Islet of Langerhans (tissue), 1 donor: ENCODE measurements around the gene CEP290.

ENCODE experiments used
- FAIRE-seq: peaks from one replicate; lab custom pipeline; 2011; peaks lifted over from hg19 to GRCh38; lab: Jason Lieb, UNC

Gene CEP290, protein sequence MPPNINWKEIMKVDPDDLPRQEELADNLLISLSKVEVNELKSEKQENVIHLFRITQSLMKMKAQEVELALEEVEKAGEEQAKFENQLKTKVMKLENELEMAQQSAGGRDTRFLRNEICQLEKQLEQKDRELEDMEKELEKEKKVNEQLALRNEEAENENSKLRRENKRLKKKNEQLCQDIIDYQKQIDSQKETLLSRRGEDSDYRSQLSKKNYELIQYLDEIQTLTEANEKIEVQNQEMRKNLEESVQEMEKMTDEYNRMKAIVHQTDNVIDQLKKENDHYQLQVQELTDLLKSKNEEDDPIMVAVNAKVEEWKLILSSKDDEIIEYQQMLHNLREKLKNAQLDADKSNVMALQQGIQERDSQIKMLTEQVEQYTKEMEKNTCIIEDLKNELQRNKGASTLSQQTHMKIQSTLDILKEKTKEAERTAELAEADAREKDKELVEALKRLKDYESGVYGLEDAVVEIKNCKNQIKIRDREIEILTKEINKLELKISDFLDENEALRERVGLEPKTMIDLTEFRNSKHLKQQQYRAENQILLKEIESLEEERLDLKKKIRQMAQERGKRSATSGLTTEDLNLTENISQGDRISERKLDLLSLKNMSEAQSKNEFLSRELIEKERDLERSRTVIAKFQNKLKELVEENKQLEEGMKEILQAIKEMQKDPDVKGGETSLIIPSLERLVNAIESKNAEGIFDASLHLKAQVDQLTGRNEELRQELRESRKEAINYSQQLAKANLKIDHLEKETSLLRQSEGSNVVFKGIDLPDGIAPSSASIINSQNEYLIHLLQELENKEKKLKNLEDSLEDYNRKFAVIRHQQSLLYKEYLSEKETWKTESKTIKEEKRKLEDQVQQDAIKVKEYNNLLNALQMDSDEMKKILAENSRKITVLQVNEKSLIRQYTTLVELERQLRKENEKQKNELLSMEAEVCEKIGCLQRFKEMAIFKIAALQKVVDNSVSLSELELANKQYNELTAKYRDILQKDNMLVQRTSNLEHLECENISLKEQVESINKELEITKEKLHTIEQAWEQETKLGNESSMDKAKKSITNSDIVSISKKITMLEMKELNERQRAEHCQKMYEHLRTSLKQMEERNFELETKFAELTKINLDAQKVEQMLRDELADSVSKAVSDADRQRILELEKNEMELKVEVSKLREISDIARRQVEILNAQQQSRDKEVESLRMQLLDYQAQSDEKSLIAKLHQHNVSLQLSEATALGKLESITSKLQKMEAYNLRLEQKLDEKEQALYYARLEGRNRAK (N-terminal part only)

DNA sequence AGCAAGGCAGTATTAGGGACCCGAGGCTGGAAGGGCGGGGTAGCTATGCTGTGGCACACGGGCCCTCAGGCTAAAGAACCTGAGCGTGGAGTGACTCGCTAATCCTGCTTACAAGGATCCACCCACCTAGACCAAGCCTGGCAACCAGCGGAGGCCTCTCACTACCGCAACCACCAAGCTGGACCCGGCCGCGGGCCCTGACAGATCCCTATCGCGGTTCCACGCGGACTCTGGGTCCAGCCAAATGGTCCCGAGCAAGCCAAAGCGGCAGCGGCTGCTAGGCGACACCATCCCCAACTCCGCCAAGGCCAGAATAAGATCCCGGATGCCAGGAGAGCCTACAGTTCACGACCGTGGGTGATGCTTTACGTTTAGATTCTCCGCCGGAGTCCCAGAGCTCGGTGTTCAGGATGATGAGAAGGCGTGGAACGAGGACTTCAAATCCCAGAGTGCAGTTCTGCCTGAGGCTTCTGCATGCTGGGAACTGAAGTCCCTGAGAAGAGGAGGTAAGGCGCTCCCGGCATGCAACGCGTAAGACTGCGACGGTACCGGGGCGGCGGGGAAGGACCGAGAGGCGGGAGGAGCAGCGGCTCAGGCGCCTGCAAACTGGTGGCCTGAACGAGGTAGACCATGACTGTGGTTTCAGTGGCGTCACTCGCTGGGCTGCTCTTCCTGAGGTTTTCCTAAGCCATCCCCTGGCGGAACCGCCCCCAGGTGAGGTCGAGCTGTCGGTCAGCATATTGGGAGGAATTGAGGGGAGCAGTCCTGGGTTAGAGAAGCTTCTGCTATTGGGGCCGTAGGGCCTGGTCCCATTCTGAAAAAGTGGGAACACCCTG, at the start of gene CEP290, which contains the start of gene TMTC3:
TSS of gene CEP290 (minus strand) at position 315 of the 836 bp plus-strand sequence. CDS start 781 bp downstream, outside the sequence.
TSS of gene TMTC3 (plus strand) at position 534 of the 836 bp plus-strand sequence. CDS start 6,009 bp downstream, outside the sequence.
- FAIRE-seq: peak; percentile 97

DNA sequence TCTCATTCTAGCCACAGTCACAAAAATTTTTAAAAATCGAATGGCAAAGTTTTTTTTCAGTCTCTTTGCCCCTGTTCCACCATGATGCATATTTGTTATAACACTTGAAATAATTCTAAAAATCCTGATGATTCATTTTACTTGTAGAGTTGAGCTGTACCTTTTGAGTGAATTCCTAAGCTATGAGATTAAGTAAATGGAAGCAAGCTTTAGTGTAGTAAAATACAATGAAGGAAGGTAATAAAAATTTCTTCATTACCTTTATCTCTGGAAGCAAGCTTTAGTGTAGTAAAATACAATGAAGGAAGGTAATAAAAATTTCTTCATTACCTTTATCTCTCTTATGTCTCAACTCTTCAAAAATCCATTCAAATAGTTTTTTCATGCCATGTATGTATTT, 46.3 kb upstream of the CEP290 start:
- peak; percentile 49 for FAIRE-seq

DNA sequence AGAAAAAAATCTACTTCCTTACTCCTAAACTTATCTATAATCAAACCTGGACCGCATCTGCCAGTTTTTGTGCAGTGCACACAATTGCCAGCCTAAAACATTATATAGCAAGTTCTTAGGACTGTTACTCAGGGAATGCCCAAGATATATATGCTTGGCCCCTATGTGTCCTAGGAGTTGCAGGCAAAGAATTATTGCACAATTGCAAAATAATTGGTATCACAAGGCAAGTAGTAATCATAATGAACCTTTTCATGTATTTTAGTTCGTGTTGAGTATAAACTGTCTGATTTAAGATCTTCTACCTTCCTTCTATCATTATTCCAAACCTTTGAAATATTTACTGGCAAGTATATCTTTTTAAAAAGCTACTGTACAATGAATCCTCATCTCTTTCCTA, 45.7 kb upstream of the CEP290 start:
- no peak for FAIRE-seq

DNA sequence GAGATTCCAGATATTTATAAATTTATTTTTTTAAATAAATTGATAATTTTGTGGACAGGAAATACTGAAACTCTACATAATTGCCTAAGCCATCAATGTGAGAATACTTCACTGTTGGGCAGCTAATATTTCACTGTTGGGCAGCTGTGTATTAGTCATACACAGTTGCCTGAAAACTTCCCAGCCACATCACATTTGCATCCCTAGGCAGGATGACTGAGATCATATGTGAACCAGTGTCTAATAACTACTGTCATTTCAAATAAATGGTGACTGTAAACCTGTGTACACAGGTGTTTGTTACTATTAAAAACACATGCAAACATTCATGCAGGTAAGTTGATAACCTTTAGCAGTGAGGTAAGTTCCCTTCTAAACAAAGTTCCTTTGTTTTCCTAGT, 44.1 kb upstream of the CEP290 start:
- no peak for FAIRE-seq

DNA sequence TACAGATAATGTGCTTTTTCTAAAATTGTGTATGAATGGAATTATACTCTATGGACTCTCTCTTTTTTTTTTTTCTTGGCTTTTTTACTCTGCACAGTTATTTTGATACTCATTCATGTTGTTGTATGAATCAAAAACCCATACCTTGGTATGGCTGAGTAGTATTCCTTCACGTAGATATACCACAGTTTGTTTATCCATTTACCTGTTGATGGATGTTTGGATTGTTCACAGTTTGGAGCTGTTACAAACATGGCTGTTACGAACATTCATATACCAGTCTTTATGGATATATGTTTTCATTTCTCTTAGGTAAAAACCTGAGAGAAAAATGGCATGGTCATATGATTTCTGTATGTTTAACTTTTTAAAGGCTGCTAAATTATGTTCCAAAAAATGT, 43.4 kb upstream of the CEP290 start:
- no peak for FAIRE-seq

DNA sequence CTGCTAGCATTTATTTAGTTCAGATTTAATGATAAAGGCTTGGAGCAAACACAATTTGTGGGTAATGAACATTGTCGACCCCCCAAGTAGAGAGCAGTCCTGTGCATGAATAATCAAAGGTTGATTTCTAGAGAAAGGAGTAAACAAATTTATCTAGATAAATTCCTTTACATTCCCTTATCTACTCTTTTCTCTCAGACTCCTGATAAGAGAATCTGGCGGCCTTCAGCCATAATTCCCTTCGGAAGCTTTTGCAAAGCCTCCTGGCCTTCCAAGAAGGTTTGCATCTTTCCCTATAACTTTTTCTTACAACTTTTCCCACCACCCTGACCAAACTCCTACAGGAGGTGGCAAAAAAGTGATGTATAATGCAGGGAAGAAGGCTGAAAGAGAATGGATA, 42.3 kb upstream of the CEP290 start:
- no peak for FAIRE-seq

DNA sequence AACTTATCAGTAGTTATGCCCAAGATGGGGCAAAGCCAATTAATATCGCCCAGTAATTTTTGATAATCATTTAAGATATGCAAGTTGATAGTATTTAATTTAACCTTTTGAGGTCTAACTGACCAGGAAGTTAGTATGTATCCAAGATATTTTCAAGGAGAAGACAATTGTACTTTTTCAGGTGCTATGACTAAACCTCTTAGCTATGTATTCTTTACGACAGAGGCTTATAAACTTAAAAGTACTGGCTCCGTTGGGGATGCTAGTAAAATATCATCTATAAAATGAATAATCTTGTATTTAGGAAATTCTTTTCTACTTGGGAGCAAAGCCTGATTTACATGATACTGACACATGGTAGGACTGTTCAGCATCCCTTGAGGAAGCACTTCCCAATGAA, 40.5 kb upstream of the CEP290 start:
- FAIRE-seq: no peak

DNA sequence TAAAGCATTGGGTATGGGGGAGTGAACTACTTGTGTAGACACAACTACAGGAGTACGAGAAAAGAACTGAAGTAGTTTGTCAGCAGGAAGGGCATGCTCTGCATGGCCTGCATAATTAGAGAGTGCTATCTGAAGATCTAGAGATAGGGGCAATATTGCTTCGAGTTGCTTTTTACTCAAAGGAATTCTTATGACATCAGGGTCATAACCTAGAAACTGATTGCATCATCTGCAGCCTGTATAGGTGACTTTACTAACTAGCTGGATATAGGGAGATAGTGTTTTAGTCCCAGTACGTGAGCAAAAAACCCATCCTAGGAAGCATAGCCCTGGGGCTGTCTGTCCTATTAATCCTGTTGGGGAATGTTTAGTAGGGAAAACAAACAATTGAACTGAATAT, 40.0 kb upstream of the CEP290 start:
- no peak for FAIRE-seq

DNA sequence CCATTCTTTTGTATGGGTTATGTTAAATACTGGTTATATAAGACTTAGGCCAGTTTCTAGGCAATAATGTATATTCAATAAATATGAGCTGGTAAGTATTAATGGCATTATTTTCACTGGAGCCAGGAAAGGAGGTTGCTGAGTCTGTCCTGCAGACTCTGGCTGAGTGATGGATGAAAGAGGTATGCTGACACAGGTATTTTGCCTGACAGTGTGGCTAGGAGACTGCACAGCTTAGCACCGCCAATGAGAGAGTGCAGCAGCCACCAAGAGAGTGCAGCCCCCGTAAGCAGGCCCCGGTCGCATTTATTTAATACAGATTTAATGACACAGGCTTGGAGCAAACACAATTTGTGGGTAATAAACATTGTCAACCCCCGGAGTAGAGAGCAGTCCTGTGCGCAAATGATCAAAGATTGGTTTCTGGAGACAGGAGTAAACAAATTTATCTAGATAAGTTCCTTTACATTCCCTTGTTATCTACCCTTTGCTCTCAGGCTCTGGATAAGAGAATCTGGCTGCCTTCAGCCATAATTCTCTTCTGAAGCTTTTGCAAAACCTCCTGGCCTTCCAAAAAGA, 37.6 kb upstream of the CEP290 start:
- no peak for FAIRE-seq

DNA sequence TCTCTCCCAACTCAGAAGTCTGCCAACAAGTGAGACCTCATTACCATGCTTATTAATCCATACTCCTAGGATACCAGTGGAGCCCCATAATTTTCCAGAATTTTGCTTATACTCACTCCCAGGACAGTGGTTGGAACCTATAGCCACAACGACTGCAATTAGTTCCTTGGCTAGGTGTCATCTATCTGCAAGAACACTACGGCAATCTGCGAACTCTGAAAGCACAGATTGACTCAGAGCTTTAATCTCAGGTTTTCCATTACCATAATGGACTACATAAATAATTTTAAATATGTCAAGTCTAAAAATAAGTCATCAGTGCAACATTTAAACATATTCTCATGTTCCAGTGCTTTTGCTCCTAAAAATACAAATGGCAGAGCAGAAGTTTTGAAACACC, 33.7 kb upstream of the CEP290 start:
- FAIRE-seq: no peak

DNA sequence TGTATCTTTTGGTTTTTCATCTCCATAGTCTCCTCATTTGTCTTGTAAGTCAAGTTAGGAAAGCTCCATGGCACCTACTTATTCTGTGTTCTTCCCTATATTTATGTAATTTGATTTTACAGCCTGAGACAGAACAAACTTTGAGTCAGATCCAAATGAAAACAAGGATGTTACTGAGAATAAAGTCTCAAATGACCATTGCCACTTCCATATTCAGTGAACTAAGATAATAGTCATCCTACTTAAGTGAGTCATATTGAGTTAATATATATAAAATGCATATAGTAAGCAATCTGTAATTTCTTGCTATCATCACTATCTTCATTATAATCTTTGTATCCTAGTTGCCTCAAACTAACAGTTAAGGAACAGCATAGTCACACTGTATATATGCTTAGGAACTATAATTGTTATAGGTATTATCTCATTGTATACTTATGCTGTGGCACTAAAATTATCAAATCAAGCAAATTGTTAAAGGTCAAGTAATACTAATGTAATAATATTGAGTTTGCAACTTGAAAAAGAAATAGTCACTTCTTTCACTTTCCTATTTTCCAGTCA, 31.0 kb upstream of the CEP290 start:
- no peak for FAIRE-seq

DNA sequence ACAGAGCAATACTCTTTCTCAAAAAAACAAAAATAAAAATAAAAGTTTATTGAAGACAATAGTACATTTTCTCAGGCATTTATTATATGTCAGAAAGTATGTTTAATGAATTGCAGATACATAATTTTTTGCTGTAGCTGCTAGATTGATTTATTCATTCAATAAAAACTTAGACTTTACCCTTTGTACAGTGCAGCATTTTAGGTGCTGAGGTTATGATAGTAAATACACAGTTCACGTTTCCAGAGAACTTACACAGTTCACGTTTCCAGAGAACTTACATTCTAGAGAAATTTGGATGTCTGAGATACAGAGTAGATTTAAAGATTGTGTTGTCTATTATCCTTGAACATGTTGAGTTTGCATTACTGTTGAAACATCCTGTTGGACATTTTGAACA, 25.5 kb upstream of the CEP290 start:
- FAIRE-seq: peak; percentile 60

DNA sequence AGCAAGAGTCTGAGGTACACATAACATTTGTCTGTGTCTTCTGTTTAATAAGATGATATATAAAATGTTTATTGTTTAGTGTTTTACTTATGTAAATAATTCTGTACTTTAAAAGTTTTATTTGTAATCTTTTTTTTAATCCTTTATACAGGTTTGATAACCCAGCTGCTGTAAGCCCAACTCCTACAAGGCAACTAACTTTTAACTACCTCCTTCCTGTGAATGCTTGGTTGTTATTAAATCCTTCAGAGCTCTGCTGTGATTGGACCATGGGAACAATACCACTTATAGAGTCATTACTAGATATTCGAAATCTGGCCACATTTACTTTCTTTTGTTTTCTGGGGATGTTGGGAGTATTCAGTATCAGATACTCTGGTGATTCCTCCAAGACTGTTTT, 24.3 kb upstream of the CEP290 start:
- FAIRE-seq: no peak

DNA sequence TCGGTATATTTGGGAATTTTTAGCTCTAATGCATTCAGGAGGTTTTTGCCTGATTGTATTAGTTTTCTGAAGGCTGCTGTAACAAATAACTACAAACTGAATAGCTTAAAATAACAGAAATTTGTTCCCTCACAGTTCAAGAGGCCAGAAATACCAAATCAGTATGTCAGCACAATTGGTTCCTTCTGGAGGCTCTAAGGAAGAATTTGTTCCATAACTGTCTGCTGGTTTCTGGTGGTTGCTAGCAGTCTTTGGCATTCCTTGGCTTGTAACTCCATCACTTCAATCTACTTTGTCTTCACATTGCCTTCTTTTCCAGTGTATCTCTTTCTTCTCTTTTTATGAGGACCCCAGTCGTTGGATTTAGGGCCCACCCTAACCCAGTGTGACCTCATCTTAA, 21.5 kb upstream of the CEP290 start:
- FAIRE-seq: no peak

DNA sequence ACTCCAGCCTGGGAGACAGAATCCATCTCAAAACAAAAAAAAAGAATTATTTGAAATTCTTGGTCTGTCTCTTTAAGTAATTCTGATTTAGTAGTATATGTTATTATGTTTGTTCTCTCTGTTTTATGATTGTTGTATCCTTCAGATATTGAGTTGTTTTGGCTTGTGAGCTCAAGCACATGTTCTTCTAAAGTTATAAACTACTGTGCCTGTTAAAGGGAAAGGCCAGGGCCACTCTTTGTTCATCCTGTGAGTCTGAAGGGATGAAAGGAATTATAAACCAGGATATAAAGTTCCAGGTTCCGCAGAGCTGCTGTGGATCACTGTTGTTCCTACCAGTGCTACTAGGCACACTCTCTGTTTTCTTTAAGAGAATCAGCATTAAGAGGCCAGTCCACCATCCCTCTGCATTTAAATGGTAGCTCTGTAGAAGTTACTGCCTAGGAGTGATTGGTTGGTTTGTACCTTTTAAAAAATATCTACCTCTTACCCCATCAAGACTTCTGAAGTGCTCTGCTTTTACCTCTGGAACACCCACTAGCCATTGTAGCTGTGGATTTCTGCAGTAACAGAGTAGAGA, 14.3 kb upstream of the CEP290 start:
- FAIRE-seq: no peak

DNA sequence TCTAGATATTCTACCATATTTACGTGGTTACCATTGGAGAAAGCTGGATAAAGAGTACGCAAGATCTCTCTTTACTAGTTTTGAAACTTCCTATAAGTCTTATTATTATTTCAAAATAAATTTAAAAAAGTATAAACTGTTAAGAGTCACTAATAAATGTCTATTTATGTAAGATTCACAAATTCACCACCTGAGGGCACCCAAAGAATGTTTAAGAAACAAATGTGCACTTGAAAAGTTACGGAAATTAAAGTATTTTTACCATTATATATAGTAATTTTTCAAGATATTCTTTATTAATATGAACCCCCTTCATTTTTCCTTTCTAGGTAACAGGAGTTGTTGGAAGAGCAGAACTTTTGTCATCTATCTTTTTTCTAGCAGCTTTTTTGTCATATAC, 12.1 kb upstream of the CEP290 start:
- peak; percentile 91 for FAIRE-seq

DNA sequence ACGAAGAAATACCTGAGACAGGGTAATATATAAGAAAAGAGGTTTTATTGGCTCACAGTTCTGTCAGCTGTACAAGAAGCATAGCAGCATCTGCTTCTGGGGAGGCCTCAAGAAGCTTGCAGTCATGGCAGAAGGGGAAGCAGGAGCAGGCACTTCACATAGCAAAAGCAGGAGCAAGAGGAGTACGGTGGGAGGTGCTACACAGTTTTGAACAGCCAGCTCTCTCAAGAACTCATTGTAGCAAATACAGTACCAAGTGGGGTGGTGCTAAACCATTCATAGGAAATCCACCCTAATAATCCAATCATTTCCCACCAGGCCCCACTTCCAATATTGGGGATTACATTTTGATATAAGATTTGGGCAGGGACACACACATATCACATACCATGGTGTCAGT, 8.2 kb upstream of the CEP290 start:
- FAIRE-seq: no peak

DNA sequence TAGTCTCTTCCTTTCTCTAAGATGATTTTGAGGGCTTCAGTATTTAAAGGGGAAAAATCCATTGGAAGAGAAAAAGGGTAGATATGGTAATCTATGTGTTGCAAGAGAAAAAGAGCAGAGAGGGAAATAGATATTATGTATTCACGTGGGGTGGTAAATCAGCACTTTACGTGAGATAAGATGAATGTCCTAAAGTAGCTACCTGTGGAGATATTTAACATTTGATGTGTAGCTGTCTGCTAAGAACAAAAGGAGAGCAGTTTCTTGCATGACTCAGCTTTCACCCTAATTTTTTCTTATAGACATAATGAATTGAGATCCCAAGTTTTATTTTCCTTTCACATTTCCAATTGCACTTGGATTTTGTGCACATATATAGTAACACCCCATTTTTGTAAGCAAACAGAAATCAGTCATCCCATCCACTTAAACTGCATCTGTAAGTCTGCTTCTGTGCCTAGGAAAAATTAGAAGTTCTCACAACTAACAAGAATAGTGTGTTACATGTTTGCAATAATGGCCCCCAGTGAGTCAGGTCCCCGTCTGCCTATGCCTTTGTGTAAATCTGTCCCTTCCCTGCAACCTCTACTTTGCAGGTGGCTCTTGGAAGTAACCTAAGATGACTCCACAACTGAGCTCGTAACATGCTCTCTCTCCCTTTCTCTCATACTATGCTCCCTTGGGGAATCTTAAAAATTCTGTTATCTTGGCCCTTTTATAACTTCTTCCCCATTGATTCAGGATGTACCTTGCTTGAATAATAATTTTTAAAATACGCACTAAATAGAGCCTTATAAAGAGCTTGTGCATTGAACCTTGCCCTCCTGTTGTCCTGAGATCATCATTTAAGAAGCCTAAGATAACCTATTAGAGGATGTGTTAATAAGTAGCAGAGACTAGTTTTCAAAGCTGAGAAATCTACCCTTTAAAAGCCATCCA, 3.9 kb upstream of the CEP290 start:
- FAIRE-seq: no peak
